AG04450 (cell line): ENCODE measurements around the gene C11orf52. TPM values are rescaled to one million over a fixed set of nuclear protein-coding genes. Genes with fewer than 3 reads are reported as not detected.
A peak's percentile ranks its signal among the peaks of the same experiment; 100 is the strongest.

Source experiments
- CTCF ChIA-PET: fragments of 300-600, 350-600 bp; formaldehyde crosslinking; extraction: SDS; loops from one replicate; lab custom pipeline; 2022; ENCODE audit warnings: antibody characterized with exemption, inconsistent platforms; lab: Charles Lee
- POLR2A ChIA-PET: fragments of 350-600 bp; formaldehyde crosslinking; extraction: SDS; loops from one replicate; lab custom pipeline; 2021; ENCODE audit warnings: antibody characterized with exemption, inconsistent platforms; lab: Yijun Ruan, JAX
- DNase-seq: peaks from one replicate; pipeline ENCODE4 v3.0.0-alpha.2; 2011; ENCODE audit warnings: low read depth, low spot score
- H3K27ac ChIP-seq: one replicate; pipeline ENCODE4 v1.5.1; 2012; ENCODE audit warnings: low read depth, low read length, control low read depth
- H3K27me3 ChIP-seq: one replicate; pipeline ENCODE4 v1.6.0; 2012; ENCODE audit warnings: low read length; ENCODE audit not compliant: control insufficient read depth, insufficient read depth
- H3K4me3 ChIP-seq: 2 replicates; pipeline ENCODE4 v1.5.1; 2011; ENCODE audit warnings: mild to moderate bottlenecking, low read depth, low read length, control low read depth
- H3K9me3 ChIP-seq: 2 replicates; pipeline ENCODE4 v1.5.1; 2012; ENCODE audit warnings: low read length; ENCODE audit not compliant: control insufficient read depth, insufficient read depth
- polyA plus RNA-seq: library from polyadenylated mRNA; depleted of rRNA; stranded (reverse); fragments of >200 nt; gene quantifications from 2 replicates; pipeline ENCODE4 v1.2.3, GENCODE V29; 2011
- TF ChIP-seq, protein P1 (sequence below): IDR thresholded peaks from 2 replicates; pipeline ENCODE4 v1.5.1; 2011; ENCODE audit warnings: low read depth, low read length, control low read depth, inconsistent platforms

Gene C11orf52
- polyA plus RNA-seq, 1 experiment = 0.38 TPM

DNA sequence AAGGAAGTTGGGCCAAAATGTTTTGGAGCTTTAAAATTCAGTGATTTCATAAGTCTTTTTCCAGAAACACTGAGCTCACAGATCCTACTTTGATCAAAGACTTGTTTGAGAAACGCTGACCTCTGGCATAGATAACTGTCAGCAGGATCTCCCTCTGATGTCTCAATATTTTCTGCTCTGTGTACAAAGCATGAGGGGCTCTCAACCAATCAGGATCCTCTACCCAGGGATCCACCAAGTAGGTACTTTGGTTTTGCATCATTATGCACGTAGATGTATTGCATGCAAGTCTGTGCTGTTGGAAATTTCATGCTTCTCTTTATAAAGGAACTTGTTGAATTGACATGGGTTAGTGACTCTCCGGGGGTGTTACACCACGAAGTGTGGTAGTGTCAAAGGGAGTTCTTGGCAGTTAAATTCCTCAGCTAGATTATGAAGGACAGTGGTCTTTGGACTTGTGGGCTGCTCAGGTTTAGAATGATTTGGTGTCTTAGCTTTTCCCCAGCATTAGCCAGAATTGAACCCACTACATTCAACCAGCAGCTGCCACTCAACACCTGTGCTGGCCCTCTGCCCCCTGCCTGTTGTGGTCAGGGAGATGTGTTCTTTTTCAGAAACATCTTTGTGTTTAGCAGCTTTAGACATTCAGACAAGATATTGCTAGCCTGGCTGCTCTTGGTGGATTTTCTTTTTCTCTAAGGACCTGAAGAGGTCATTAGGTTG is 16.8 kb downstream of the C11orf52 start:
- Histone ChIP-seq H3K27me3 (no peaks in the 10 kb centered on the region), H3K9me3 (no peaks in the 10 kb centered on the region), H3K4me3 (no peak overlapping the region; the same call in 1 of the 2 replicates), H3K27ac (peak overlapping the region; percentile 80)
- CTCF ChIA-PET = interaction anchor here (1.9 to 7.4 kb wide), 3 partner anchors 8 to 61 kb away, joined by 8 to 52 read pairs (median 15); no protein-coding TSS in a partner anchor
- no peak for DNase-seq
- POLR2A ChIA-PET = no interaction called here
- TF ChIP-seq, protein P1, sequence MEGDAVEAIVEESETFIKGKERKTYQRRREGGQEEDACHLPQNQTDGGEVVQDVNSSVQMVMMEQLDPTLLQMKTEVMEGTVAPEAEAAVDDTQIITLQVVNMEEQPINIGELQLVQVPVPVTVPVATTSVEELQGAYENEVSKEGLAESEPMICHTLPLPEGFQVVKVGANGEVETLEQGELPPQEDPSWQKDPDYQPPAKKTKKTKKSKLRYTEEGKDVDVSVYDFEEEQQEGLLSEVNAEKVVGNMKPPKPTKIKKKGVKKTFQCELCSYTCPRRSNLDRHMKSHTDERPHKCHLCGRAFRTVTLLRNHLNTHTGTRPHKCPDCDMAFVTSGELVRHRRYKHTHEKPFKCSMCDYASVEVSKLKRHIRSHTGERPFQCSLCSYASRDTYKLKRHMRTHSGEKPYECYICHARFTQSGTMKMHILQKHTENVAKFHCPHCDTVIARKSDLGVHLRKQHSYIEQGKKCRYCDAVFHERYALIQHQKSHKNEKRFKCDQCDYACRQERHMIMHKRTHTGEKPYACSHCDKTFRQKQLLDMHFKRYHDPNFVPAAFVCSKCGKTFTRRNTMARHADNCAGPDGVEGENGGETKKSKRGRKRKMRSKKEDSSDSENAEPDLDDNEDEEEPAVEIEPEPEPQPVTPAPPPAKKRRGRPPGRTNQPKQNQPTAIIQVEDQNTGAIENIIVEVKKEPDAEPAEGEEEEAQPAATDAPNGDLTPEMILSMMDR = no peak

DNA sequence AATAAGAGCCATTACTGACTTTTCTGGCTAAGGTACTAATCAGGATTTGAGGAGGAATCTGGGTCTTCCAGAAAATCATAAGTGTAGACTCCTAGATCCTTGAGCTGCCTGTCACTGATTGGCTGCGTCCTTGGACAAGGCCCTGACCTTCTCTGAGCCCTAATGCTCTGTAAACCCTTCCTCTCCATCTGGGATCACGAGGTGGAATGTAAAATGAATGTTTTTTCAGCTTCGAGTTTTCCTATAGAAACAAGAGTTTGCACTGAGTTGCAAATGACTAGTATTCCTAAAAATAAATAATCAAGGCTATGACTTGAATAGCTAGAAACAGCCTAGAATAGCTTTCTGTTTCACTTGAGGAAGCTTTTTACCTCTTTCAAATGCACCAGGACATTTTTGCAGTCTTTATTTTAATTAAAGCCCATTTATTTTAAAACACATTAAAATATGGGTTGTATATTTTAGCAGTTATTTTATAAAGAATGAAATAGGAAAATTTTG is 17.4 kb downstream of the C11orf52 start:
- no peaks in the 10 kb centered on the region for H3K27me3 ChIP-seq
- H3K4me3 ChIP-seq = peak overlapping the region; percentile 70
- ChIA-PET POLR2A (interaction anchor here (0.7 to 1.7 kb wide), 2 partner anchors 32 to 65 kb away, joined by 4 to 9 read pairs; partner anchors contain the start of gene ALG9), CTCF (interaction anchor here (1.9 to 7.4 kb wide), 3 partner anchors 9 to 61 kb away, joined by 8 to 52 read pairs (median 15); no protein-coding TSS in a partner anchor)
- no peak for DNase-seq
- H3K9me3 ChIP-seq = no peaks in the 10 kb centered on the region
- TF ChIP-seq, protein P1 = no peak
- peak overlapping the region; percentile 80 for H3K27ac ChIP-seq

DNA sequence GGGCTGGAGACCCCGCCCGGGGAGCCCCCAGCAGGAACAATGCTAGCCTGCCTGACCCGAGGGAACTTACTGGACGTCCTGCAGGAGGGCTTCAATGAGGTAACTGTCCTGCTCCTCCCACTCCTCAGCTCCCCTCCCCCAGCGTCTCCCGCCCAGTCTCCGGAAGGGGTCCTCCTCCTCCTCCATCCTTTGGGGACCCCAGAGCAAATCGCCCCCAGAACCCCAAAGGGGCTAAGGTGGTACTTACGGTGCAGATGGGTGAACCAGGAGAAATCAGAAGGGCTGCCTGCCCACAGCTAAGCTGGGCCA is 18.7 kb downstream of the C11orf52 start:
- no peak for DNase-seq
- H3K4me3 ChIP-seq = peak overlapping the region; percentile 70
- no peaks in the 10 kb centered on the region for H3K9me3 ChIP-seq
- TF ChIP-seq, protein P1 = no peak
- H3K27me3 ChIP-seq = no peaks in the 10 kb centered on the region
- ChIA-PET CTCF (interaction anchor here (0.5 to 7.4 kb wide), 2 partner anchors 9 to 60 kb away, joined by 4 to 52 read pairs; no protein-coding TSS in a partner anchor), POLR2A (interaction anchor here (0.9 to 1.7 kb wide), 2 partner anchors 66 to 243 kb away, joined by 3 to 9 read pairs; partner anchors contain the start of gene ALG9)
- H3K27ac ChIP-seq = no peak overlapping the region

DNA sequence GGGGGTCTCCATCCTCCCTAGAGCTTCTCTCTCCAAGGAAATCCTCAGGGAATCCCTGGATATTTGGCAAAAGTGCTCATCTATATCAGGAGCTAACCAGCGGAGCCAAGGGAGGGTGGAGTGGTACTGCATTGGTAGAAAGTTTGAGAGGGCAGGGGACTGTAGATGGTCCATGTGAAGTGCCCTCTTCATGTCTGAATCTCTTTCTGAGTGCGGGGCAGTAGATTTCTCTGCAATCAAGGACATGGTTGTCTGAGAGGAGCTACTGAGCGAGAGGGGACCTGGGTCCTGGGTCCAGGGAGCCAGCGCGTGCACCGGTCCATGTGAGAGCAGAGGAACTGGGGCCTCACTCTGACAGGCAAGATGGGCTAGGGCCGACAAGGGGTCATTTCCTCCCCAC is 19.1 kb downstream of the C11orf52 start:
- Histone ChIP-seq H3K27ac (peak overlapping the region; percentile 21), H3K9me3 (no peaks in the 10 kb centered on the region), H3K4me3 (peak overlapping the region; percentile 70), H3K27me3 (no peaks in the 10 kb centered on the region)
- DNase-seq = no peak
- TF ChIP-seq, protein P1 = no peak
- CTCF ChIA-PET = interaction anchor here (1.3 to 7.4 kb wide), 2 partner anchors 15 to 59 kb away, joined by 4 to 52 read pairs; no protein-coding TSS in a partner anchor
- POLR2A ChIA-PET = interaction anchor here (0.9 to 1.7 kb wide), 2 partner anchors 67 to 243 kb away, joined by 3 to 9 read pairs; partner anchors contain the start of gene ALG9

DNA sequence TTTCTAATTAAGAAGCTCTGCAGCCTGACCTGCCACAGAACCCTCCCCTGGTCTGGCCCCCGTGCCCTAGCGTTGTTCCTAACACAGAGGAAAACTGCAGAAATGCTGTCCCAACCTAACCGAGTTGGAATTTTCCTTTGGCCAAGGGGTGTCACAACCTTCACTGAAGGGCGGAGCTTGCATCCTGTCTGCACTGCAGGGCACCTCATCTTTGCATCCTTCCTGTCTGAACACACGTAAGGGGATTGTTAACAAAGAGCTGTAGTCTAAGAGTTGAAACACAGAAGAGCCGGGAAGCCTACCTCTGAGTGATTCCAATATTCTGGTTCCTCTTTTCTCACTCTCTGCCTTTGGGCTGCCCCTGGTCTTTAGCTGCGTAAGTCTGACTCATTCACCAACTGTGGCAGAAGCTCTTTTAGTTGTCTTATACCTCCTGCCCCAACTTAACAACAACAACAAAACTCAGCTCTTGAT is 20.0 kb downstream of the C11orf52 start:
- Histone ChIP-seq H3K27ac (peak overlapping the region; percentile 43), H3K4me3 (peak overlapping the region; percentile 46), H3K9me3 (no peaks in the 10 kb centered on the region), H3K27me3 (no peaks in the 10 kb centered on the region)
- ChIA-PET CTCF (interaction anchor here (0.8 to 7.4 kb wide), 5 partner anchors 14 to 58 kb away, joined by 3 to 52 read pairs (median 3); no protein-coding TSS in a partner anchor), POLR2A (interaction anchor here (0.6 kb wide), 1 partner anchor 21 kb away, joined by 5 read pairs; no protein-coding TSS in a partner anchor)
- TF ChIP-seq, protein P1 = no peak
- no peak for DNase-seq
